ENCODE data around the gene FMO2.

FMO2 gene

GRCh38 chr1:171207377-171207776 lies 22.3 kb downstream of the FMO2 start:
- Histone ChIP-seq H3K4me3 (replicated peaks; ENCODE audit: insufficient read depth, low read length) (no peak overlapping the region), H3K27ac (replicated peaks) (no peak overlapping the region), H3K27me3 (ENCODE audit: insufficient read depth, poor library complexity, severe bottlenecking) (peaks cover 5% of the 10 kb centered on the region)
- no peak for TF ChIP-seq GABPA (IDR thresholded peaks at IDR 0.05; ENCODE audit: low read depth)
- TF ChIP-seq CTCF (IDR thresholded peaks at IDR 0.05; ENCODE audit: insufficient read depth, low read length), result no peak
- no peak for TF ChIP-seq SPI1 (IDR thresholded peaks at IDR 0.05; ENCODE audit: borderline replicate concordance, low read depth)
- TF ChIP-seq REST (IDR thresholded peaks at IDR 0.05; ENCODE audit: insufficient replicate concordance, low read depth), result no peak
- no peak for DNase-seq (ENCODE audit: low read depth in 1 of 2, low spot score in 1 of 2)

GRCh38 chr1:171210355-171210754 lies 25.3 kb downstream of the FMO2 start:
- no peak for TF ChIP-seq SPI1 (IDR thresholded peaks at IDR 0.05; ENCODE audit: borderline replicate concordance, low read depth)
- no peak for TF ChIP-seq CTCF (IDR thresholded peaks at IDR 0.05; ENCODE audit: insufficient read depth, low read length)
- no peak for TF ChIP-seq REST (IDR thresholded peaks at IDR 0.05; ENCODE audit: insufficient replicate concordance, low read depth)
- TF ChIP-seq GABPA (IDR thresholded peaks at IDR 0.05; ENCODE audit: low read depth), result no peak
- TF ChIP-seq POLR2AphosphoS5 (IDR thresholded peaks at IDR 0.05; ENCODE audit: low read depth), result no peak
- H3K27me3 ChIP-seq (ENCODE audit: insufficient read depth, poor library complexity, severe bottlenecking), result no peaks in the 10 kb centered on the region
- no peak overlapping the region for H3K27ac ChIP-seq (replicated peaks)
- no peak for DNase-seq (ENCODE audit: low read depth in 1 of 2, low spot score in 1 of 2)
- H3K4me3 ChIP-seq (replicated peaks; ENCODE audit: insufficient read depth, low read length), result no peak overlapping the region

- H3K27me3 ChIP-seq (ENCODE audit: insufficient read depth, poor library complexity, severe bottlenecking), result no peaks in the 10 kb centered on the region
- DNase-seq (ENCODE audit: low read depth in 1 of 2, low spot score in 1 of 2), result peak in 1 of 2 experiments; percentile 47
- TF ChIP-seq REST (IDR thresholded peaks at IDR 0.05; ENCODE audit: insufficient replicate concordance, low read depth), result no peak
- TF ChIP-seq CTCF (IDR thresholded peaks at IDR 0.05; ENCODE audit: insufficient read depth, low read length), result no peak
- no peak for TF ChIP-seq GABPA (IDR thresholded peaks at IDR 0.05; ENCODE audit: low read depth)
- peak; percentile 98 for TF ChIP-seq SPI1 (IDR thresholded peaks at IDR 0.05; ENCODE audit: borderline replicate concordance, low read depth)
- TF ChIP-seq POLR2AphosphoS5 (IDR thresholded peaks at IDR 0.05; ENCODE audit: low read depth), result no peak
- no peak overlapping the region for H3K4me3 ChIP-seq (replicated peaks; ENCODE audit: insufficient read depth, low read length)
- H3K27ac ChIP-seq (replicated peaks), result no peak overlapping the region
Measured at GRCh38 chr1:171212607-171213351, 27.7 kb downstream of the FMO2 start.

Data from HL-60 (cell line).